PC-9 (cell line): ENCODE data around the gene HSD17B14. TPM values are rescaled to one million over a fixed set of nuclear protein-coding genes. Genes with fewer than 3 reads are reported as not detected.
"Not testable (repeated sequence)": the region's sequence is repeated elsewhere in the genome, so short reads cannot be mapped to it uniquely, and the experiment has no call there.

ENCODE experiments used
- BruUV-seq: library from RNA; stranded (reverse); fragments of 400-500 nt; replicated peaks from 2 replicates; lab custom pipeline; 2021; lab: Mats Ljungman, UMichigan
- CTCF ChIA-PET: fragments of 300-600 bp; sonication (Branson Sonifier 250); formaldehyde crosslinking; loops from one replicate; lab custom pipeline; 2022; ENCODE audit warnings: antibody characterized with exemption; lab: Charles Lee
- POLR2A ChIA-PET: fragments of 300-600 bp; sonication (Branson Sonifier 250); formaldehyde crosslinking; loops from one replicate; lab custom pipeline; 2022; ENCODE audit warnings: antibody characterized with exemption; ENCODE audit not compliant: unreplicated experiment; lab: Charles Lee
- DNase-seq, 2 experiments: peaks; one replicate each; pipeline versions ENCODE4 v3.0.0 to v3.0.0-alpha.2; 2015 to 2022; ENCODE audit warnings: mixed read lengths in 1 of 2
- H2AFZ ChIP-seq: fragments of 200-600 bp; sonication (generic); 2 replicates; pipeline ENCODE4 v1.8.1; 2017; ENCODE audit warnings: antibody characterized with exemption
- H3F3A ChIP-seq: fragments of 200-600 bp; sonication (generic); 2 replicates; pipeline ENCODE4 v1.8.1; 2017; ENCODE audit warnings: antibody characterized with exemption, mild to moderate bottlenecking, low read depth; ENCODE audit not compliant: insufficient read depth
- H3K27ac ChIP-seq: fragments of 200-600 bp; sonication (generic); 2 replicates; pipeline ENCODE4 v1.6.1; 2016; ENCODE audit warnings: mixed run types
- H3K27me3 ChIP-seq: fragments of 200-600 bp; sonication (generic); 2 replicates; pipeline ENCODE4 v1.6.1; 2016; ENCODE audit warnings: low read depth, mixed run types; ENCODE audit not compliant: insufficient read depth
- H3K36me3 ChIP-seq: fragments of 200-600 bp; sonication (generic); 2 replicates; pipeline ENCODE4 v1.6.1; 2016; ENCODE audit warnings: low read depth, mixed run types
- H3K4me1 ChIP-seq: fragments of 200-600 bp; sonication (generic); replicated peaks from 2 replicates; pipeline ENCODE4 v1.6.1; 2016; ENCODE audit warnings: mixed run types; ENCODE audit not compliant: insufficient read depth
- H3K4me2 ChIP-seq: fragments of 200-600 bp; sonication (generic); 2 replicates; pipeline ENCODE4 v1.6.1; 2017; ENCODE audit warnings: mixed run types
- H3K4me3 ChIP-seq: fragments of 200-600 bp; sonication (generic); 2 replicates; pipeline ENCODE4 v1.6.1; 2016; ENCODE audit warnings: mixed run types
- H3K79me2 ChIP-seq: fragments of 200-600 bp; sonication (generic); 2 replicates; pipeline ENCODE4 v1.6.1; 2017; ENCODE audit warnings: low read depth, mixed run types
- H3K9me2 ChIP-seq: fragments of 200-600 bp; sonication (generic); 2 replicates; pipeline ENCODE4 v1.8.1; 2017; ENCODE audit warnings: mild to moderate bottlenecking; ENCODE audit not compliant: insufficient read depth
- H3K9me3 ChIP-seq: fragments of 200-600 bp; sonication (generic); 2 replicates; pipeline ENCODE4 v1.8.1; 2016; ENCODE audit warnings: low read depth; ENCODE audit not compliant: insufficient read depth
- H4K20me1 ChIP-seq: fragments of 200-600 bp; sonication (generic); 2 replicates; pipeline ENCODE4 v1.8.1; 2017; ENCODE audit not compliant: insufficient read depth
- intact Hi-C: fragments of 100-400 bp; cut with micrococcal nuclease; formaldehyde crosslinking; loops from one replicate; pipeline ENCODE4 v1.10.0; 2022; ENCODE audit not compliant: unreplicated experiment
- total RNA-seq: library from RNA; stranded (reverse); gene quantifications from 2 replicates; pipeline ENCODE4 v1.2.3, GENCODE V29; 2021

The HSD17B14 gene
- total RNA-seq, 1 experiment from 2014 or later: 20.7 TPM

GRCh38 chr19:48765816-48766215 is 70.5 kb downstream of the HSD17B14 start:
- H3K27ac ChIP-seq, H4K20me1 ChIP-seq, POLR2A ChIA-PET, H3K27me3 ChIP-seq, H2AFZ ChIP-seq, H3K4me3 ChIP-seq, H3K36me3 ChIP-seq, DNase-seq, H3K79me2 ChIP-seq, H3K4me2 ChIP-seq, BruUV-seq, H3K9me3 ChIP-seq, intact Hi-C loops, H3K9me2 ChIP-seq: not testable (repeated sequence)
- CTCF ChIA-PET: interaction anchor here (0.7 kb wide), 1 partner anchor 76 kb away, joined by 3 read pairs; no protein-coding TSS in a partner anchor
- Histone ChIP-seq H3F3A (peaks cover 22% of the 10 kb centered on the region), H3K4me1 (peaks cover 28% of the 10 kb centered on the region)

Other genes starting within 250 kb of the HSD17B14 start
- gene SPACA4, start 229.7 kb downstream of the HSD17B14 start, total RNA-seq: not detected in 2 replicates
- 12.3 and 17.4 TPM in 2 replicates for gene FAM83E, start 221.4 kb downstream of the HSD17B14 start, total RNA-seq
- 1,618 and 1,710 TPM in 2 replicates for gene RPL18, start 217.3 kb downstream of the HSD17B14 start, total RNA-seq
- 18.4 and 20.0 TPM in 2 replicates for gene SPHK2, start 217.0 kb downstream of the HSD17B14 start, total RNA-seq
- 48.2 and 48.6 TPM in 2 replicates for gene DBP, start 199.1 kb downstream of the HSD17B14 start, total RNA-seq
- 11.0 and 12.2 TPM in 2 replicates for gene CA11, start 190.3 kb downstream of the HSD17B14 start, total RNA-seq
- gene NTN5, start 163.5 kb downstream of the HSD17B14 start, total RNA-seq: 2.9 and 7.4 TPM in 2 replicates
- 8.7 and 9.6 TPM in 2 replicates for gene FUT2, start 140.5 kb downstream of the HSD17B14 start, total RNA-seq
- 2.6 and 3.9 TPM in 2 replicates for gene MAMSTR, start 116.8 kb downstream of the HSD17B14 start, total RNA-seq
- gene RASIP1, start 95.9 kb downstream of the HSD17B14 start, total RNA-seq: 1.3 and 1.4 TPM in 2 replicates
- gene IZUMO1, start 89.6 kb downstream of the HSD17B14 start, total RNA-seq: 2.2 and 3.0 TPM in 2 replicates
- 7.9 and 9.6 TPM in 2 replicates for gene FUT1, start 83.8 kb downstream of the HSD17B14 start, total RNA-seq
- 0.41 and 0.78 TPM in 2 replicates for gene FGF21, start 81.0 kb downstream of the HSD17B14 start, total RNA-seq
- gene BCAT2, start 25.5 kb downstream of the HSD17B14 start, total RNA-seq: 69.7 and 70.5 TPM in 2 replicates
- 0.79 and 1.8 TPM in 2 replicates for gene PLEKHA4, start 32.1 kb upstream of the HSD17B14 start, total RNA-seq
- 49.5 and 53.6 TPM in 2 replicates for gene PPP1R15A, start 35.9 kb upstream of the HSD17B14 start, total RNA-seq
- gene TULP2, start 62.3 kb upstream of the HSD17B14 start, total RNA-seq: not detected in 2 replicates
- 185 and 216 TPM in 2 replicates for gene NUCB1, start 63.8 kb upstream of the HSD17B14 start, total RNA-seq
- gene DHDH, start 97.2 kb upstream of the HSD17B14 start, total RNA-seq: 2.0 and 2.4 TPM in 2 replicates
- gene BAX, start 118.4 kb upstream of the HSD17B14 start, total RNA-seq: 140 and 198 TPM in 2 replicates
- 3,402 and 3,822 TPM in 2 replicates for gene FTL, start 128.8 kb upstream of the HSD17B14 start, total RNA-seq
- 47.5 and 54.2 TPM in 2 replicates for gene GYS1, start 156.8 kb upstream of the HSD17B14 start, total RNA-seq
- 175 and 179 TPM in 2 replicates for gene RUVBL2, start 157.4 kb upstream of the HSD17B14 start, total RNA-seq
- 1.6 and 3.5 TPM in 2 replicates for gene LHB, start 180.6 kb upstream of the HSD17B14 start, total RNA-seq
- gene CGB3, start 187.8 kb upstream of the HSD17B14 start, total RNA-seq: not detected in 2 replicates
- not detected in 2 replicates for gene CGB2, start 195.4 kb upstream of the HSD17B14 start, total RNA-seq
- gene CGB1, start 200.4 kb upstream of the HSD17B14 start, total RNA-seq: 0.83 TPM in 1 of 2 replicates, not detected in the other
- 1.1 and 1.9 TPM in 2 replicates for gene CGB5, start 207.4 kb upstream of the HSD17B14 start, total RNA-seq
- 1.0 and 5.3 TPM in 2 replicates for gene CGB8, start 212.6 kb upstream of the HSD17B14 start, total RNA-seq
- 4.8 and 6.8 TPM in 2 replicates for gene CGB7, start 221.3 kb upstream of the HSD17B14 start, total RNA-seq
- gene NTF4, start 228.3 kb upstream of the HSD17B14 start, total RNA-seq: 14.0 and 18.6 TPM in 2 replicates
- gene KCNA7, start 236.2 kb upstream of the HSD17B14 start, total RNA-seq: not detected in 2 replicates
- gene SNRNP70, start 249.0 kb upstream of the HSD17B14 start, total RNA-seq: 151 and 199 TPM in 2 replicates